ENCODE measurements around the gene KYAT1.

DNA sequence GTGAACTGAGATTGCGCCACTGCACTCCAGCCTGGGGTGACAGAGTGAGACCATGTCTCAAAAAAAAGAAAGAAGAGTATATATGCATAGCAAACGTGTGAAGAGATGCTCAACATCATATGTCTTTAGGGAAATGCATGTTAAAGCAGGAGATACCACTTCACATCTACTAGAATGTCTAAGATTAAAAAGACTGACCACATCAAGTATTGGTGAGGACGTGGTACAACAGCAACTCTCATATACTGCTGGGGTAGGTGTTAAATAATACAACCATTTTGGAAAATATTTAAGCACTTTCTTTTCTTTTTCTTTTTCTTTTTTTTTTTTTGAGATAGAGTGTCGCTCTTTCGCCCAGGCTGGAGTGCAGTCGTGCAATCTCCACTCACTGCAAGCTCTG lies 96.3 kb downstream of the KYAT1 start:
- TF ChIP-seq, protein P1, sequence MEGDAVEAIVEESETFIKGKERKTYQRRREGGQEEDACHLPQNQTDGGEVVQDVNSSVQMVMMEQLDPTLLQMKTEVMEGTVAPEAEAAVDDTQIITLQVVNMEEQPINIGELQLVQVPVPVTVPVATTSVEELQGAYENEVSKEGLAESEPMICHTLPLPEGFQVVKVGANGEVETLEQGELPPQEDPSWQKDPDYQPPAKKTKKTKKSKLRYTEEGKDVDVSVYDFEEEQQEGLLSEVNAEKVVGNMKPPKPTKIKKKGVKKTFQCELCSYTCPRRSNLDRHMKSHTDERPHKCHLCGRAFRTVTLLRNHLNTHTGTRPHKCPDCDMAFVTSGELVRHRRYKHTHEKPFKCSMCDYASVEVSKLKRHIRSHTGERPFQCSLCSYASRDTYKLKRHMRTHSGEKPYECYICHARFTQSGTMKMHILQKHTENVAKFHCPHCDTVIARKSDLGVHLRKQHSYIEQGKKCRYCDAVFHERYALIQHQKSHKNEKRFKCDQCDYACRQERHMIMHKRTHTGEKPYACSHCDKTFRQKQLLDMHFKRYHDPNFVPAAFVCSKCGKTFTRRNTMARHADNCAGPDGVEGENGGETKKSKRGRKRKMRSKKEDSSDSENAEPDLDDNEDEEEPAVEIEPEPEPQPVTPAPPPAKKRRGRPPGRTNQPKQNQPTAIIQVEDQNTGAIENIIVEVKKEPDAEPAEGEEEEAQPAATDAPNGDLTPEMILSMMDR (IDR thresholded peaks at IDR 0.05; ENCODE audit: borderline replicate concordance, extremely low read depth, low read length, poor library complexity, severe bottlenecking), result no peak
- TF ChIP-seq EZH2 (IDR thresholded peaks at IDR 0.05; ENCODE audit: borderline replicate concordance, low read depth, low read length, severe bottlenecking), result no peak

Data from DND-41 (cell line).